ENCODE data around the gene PACS1.
A peak's percentile ranks its signal among the peaks of the same experiment; 100 is the strongest.
"Not testable (repeated sequence)": the region's sequence is repeated elsewhere in the genome, so short reads cannot be mapped to it uniquely, and the experiment has no call there.

The PACS1 gene

DNA sequence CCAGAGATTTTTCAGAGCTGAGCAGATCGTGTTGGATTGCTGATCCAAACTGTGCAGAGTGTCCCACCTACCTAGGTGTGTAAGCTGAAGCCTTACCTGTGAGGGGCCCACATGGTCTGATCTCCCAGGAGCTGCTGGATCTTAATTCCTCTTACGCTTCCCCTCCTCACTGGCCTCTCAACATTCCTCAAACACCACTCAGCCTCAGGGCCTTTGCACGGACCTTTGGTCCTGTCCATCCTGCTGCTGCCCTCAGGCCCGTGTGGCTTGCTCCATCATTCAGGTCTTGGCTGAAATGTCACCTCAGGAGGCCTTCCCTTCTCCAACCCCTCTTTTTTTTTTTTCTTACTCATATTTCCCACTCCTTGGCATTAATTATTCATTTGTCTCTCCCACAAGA, 177.2 kb downstream of the PACS1 start:
- no peak for DNase-seq (ENCODE audit: low read depth in 1 of 2, low spot score in 1 of 2)

DNA sequence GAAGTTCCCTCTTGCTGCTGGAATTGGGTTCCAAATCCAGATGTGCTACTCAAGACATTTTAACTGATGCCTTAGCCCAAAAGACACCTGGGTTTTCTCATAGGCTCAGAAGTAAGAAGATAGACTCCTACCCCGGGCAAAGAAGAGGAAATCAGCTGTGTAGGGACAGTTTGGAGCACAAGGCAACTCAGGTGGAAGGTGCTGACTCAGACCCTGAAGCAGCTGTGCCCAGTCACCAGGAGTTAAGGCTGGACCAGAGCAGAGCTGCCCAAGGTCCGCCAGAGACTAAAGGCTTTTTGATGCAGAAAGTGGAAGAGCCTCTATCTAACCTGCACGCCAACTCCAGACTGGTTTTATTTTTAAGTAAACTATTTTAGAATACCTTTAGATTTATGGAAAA, 177.7 kb downstream of the PACS1 start:
- no peak for DNase-seq (ENCODE audit: low read depth in 1 of 2, low spot score in 1 of 2)

DNA sequence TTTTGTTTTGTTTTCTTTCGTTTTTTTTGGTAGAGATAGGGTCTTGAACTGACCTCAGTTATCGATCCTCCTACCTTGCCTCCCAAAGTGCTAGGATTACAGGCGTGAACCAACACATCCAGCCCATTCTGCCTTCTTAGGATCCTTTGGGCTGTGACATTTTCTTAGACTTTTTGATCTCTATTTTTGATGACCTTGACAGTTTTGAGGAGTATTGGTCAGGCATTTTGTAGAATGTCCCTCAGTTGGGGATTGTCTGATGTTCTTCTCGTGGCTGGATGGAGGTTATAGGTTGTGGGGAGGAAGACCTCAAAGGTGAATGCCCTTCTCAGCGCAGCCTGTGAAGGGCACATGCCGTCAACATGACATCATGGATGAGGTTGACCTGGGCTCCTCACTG, 178.8 kb downstream of the PACS1 start:
- no peak for DNase-seq (ENCODE audit: low read depth in 1 of 2, low spot score in 1 of 2)

DNA sequence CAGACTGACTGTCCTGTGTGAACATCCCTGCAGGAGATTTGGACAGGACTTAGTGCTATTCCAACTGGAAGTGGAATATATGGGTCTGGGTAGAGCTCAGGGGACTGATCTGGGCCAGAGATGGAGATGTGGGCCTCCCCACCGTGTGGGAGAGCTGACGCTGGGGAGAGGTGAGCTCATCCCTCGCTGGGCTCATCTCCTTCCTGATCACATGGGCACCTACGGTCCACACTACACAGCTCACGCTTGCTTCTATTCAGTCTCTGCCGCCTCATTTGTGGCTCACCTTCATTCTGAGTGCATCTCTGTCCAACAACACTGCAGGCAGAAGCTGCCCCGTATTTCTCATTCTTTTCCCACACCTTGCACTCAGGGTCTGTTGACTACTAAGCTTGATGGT, 181.7 kb downstream of the PACS1 start:
- DNase-seq (ENCODE audit: low read depth in 1 of 2, low spot score in 1 of 2): no peak

DNA sequence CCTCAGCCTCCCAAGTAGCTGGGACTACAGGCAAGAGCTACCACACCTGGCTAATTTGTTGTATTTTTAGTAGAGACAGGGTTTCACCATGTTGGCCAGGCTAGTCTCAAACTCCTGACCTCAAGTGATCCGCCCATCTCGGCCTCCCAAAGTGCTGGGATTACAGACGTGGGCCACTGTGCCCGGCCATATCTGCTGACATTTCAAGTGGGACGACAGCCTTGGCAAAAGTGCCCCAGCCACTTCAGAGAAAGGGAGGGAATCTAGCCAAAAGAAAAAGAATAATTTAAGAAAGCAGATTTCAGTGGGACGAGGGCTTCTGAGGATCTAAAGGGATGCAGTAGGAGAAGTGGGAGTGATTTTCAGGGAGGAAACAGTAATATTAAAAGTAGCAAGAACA, 183.0 kb downstream of the PACS1 start:
- not testable (repeated sequence) for DNase-seq (ENCODE audit: low read depth in 1 of 2, low spot score in 1 of 2)

DNA sequence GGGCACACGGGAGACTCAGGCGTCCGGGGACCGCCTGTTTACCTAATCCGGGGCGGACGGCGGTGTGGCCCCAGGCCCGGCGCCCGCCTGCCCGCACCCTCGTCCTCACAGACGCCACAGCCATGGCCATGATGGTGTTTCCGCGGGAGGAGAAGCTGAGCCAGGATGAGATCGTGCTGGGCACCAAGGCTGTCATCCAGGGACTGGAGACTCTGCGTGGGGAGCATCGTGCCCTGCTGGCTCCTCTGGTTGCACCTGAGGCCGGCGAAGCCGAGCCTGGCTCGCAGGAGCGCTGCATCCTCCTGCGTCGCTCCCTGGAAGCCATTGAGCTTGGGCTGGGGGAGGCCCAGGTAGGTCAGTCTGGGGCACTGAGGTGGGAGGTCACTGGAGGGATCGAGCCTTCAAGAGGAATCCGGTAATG, 188.4 kb downstream of the PACS1 start:
- no peak for DNase-seq (ENCODE audit: low read depth in 1 of 2, low spot score in 1 of 2)

DNA sequence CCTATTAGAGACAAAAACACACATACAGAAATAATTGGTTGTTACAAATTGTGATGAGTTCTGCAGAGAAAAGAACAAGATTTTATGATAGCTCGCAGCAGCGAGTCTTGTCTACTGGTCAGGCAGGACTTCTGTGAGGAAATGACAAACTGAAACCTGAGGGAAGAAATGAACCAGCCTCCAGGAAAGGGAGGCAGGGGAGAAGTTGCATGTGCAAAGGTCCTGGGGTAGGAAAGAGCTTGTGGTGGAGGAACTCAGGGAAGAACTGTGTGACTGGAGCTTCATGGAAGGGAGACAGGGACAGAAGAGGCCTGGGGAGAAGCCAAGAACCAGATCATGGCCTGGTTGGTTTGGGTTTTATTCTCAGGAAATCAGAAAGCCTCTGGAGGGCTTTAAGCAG, 189.2 kb downstream of the PACS1 start:
- no peak for DNase-seq (ENCODE audit: low read depth in 1 of 2, low spot score in 1 of 2)

DNA sequence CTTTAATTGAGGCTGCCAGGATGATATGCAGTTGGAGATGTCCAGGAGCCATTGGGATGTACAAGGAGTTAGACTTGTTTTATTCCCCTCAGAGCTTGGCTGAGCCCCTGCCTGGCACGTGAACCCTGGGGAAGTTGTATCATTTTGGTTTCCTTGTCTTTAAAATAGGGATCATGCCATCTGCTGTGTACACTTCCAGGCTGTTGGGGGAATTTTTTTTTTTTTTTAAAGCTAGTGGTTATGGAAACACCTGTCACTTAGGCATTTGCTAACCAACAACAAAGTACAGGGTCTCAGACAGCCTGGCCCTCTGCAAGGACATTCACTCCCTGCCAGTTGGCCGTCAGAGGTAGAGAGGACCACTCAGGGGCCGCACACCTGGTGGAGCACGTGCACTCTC, 189.9 kb downstream of the PACS1 start:
- no peak for DNase-seq (ENCODE audit: low read depth in 1 of 2, low spot score in 1 of 2)

DNA sequence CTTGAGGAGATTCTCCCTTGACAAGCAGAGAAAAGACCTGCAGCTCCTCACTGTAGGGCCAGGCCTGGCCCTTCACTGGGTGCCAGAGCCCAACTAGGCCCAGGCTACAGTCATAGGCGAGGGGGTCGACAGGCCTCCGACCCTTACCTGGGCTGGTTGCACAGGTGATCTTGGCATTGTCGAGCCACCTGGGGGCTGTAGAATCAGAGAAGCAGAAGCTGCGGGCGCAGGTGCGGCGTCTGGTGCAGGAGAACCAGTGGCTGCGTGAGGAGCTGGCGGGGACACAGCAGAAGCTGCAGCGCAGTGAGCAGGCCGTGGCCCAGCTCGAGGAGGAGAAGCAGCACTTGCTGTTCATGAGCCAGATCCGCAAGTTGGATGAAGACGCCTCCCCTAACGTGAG, 191.5 kb downstream of the PACS1 start:
- DNase-seq (ENCODE audit: low read depth in 1 of 2, low spot score in 1 of 2): no peak

DNA sequence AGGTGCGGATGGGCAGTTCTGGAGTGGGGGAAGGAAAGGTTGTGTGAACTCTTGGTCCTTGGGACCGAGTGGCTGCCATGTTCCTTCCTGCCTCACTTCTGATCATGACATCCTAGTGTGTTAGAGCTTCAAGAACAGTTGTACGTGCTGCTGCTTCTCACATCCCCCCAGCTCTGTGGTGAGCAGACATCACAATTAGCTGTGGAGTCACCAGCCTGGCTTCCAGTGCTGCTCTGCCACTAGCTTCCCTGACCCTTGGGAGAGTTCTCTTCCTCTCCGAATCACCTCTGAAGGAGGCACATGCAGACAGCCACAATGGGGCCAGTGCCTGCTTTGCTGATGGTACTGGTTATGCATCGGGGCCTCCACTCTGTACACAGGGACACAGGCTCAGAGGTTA, 192.1 kb downstream of the PACS1 start:
- no peak for DNase-seq (ENCODE audit: low read depth in 1 of 2, low spot score in 1 of 2)

DNA sequence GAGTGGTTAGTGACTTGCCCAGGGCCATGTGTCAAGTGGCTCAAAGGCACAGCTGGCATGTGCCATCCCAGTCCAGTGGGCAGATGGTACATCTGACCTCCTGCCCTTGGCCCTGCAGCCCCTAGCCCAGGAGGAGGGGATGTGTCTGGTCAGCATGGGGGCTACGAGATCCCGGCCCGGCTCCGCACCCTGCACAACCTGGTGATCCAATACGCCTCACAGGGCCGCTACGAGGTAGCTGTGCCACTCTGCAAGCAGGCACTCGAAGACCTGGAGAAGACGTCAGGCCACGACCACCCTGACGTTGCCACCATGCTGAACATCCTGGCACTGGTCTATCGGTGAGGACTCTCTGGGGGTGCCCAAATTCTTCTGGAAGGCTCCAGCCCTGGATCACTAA, 192.6 kb downstream of the PACS1 start:
- no peak for DNase-seq (ENCODE audit: low read depth in 1 of 2, low spot score in 1 of 2)

DNA sequence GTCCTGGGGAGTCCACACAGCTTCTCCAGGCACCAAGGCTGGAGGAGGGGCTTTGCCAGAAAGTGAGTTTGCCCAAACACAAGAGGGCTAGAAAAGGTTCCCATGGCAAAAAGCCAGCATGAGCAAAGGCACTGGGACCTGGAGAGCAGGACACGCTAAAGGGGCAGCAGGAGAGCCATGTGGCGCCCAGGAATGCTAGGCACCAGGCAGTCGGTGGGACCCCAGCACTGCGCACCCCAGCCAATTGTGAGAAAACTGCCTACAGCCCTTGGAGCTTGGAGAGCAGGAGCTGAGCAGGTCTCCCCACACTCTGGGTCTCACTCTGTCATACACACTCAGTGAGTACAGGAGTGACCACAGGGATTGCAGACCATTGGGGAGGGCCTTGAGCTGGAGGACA, 193.2 kb downstream of the PACS1 start:
- no peak for DNase-seq (ENCODE audit: low read depth in 1 of 2, low spot score in 1 of 2)

DNA sequence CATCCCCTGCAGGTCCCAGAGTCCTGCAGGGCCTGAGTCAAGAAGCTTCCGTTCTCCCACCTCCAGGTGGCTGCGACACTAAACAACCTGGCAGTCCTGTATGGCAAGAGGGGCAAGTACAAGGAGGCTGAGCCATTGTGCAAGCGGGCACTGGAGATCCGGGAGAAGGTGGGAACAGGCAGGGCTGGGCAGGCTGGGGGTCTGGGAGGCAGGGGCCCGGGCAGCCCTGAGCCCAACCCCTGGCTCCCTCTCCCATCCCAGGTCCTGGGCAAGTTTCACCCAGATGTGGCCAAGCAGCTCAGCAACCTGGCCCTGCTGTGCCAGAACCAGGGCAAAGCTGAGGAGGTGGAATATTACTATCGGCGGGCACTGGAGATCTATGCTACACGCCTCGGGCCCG, 193.7 kb downstream of the PACS1 start:
- no peak for DNase-seq (ENCODE audit: low read depth in 1 of 2, low spot score in 1 of 2)

DNA sequence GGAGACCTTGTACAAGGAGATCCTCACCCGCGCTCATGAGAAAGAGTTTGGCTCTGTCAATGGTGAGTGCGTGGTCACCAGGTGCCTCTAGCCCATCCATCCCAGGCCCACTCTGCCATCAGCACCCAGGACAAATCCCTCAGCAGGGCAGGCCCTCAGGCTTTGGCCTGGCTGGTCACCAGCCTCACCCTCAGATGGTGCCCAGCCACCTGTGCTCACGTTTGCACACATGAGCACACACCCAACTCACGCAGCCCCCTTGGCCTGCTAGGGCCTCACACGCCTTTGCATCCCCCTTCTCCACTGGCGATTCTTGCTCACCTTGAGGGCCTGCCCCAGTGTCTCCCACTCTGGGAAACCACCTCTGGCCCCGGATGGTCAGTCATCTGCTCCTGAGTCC, 194.3 kb downstream of the PACS1 start:
- no peak for DNase-seq (ENCODE audit: low read depth in 1 of 2, low spot score in 1 of 2)

DNA sequence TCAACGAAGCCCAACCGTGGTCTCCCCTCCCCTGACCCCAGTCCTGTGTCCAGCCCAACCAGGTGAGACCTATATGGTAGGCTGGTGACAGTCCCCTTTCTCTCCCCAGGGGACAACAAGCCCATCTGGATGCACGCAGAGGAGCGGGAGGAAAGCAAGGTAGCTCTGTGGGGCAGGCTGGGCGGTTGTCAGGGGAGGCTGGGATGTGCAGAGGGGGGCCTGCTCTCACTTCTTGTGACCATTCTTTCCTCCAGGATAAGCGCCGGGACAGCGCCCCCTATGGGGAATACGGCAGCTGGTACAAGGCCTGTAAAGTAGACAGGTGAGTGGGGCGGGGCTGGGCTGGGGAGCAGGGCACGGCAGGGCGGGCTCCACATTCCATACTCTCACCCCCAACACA, 194.8 kb downstream of the PACS1 start:
- DNase-seq (ENCODE audit: low read depth in 1 of 2, low spot score in 1 of 2): no peak

DNA sequence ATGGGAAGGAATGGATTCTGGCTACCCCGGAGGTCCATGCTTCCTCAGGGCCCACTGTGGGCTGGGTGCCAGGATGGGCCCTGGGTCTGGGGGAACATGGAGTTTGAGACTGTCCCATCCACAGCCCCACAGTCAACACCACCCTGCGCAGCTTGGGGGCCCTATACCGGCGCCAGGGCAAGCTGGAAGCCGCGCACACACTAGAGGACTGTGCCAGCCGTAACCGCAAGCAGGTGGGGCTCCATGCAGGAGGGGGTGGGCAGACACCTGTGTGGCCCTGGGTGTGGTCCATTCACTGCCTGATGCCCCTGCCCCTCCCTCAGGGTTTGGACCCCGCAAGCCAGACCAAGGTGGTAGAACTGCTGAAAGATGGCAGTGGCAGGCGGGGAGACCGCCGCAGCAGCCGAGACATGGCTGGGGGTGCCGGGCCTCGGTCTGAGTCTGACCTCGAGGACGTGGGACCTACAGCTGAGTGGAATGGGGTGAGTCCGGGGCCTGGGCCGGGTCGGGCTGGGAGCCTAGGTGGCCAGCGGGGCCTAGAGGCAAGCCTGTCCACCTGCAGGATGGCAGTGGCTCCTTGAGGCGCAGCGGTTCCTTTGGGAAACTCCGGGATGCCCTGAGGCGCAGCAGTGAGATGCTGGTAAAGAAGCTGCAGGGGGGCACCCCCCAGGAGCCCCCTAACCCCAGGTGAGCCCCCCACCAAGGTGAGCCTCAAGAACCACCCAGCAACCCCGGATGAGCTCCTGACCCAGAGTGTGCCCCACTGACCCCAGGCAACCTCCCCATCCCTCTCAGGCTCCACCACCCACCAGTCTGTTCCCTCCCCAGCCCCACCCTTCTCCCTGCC, 195.7 kb downstream of the PACS1 start:
- no peak for DNase-seq (ENCODE audit: low read depth in 1 of 2, low spot score in 1 of 2)

DNA sequence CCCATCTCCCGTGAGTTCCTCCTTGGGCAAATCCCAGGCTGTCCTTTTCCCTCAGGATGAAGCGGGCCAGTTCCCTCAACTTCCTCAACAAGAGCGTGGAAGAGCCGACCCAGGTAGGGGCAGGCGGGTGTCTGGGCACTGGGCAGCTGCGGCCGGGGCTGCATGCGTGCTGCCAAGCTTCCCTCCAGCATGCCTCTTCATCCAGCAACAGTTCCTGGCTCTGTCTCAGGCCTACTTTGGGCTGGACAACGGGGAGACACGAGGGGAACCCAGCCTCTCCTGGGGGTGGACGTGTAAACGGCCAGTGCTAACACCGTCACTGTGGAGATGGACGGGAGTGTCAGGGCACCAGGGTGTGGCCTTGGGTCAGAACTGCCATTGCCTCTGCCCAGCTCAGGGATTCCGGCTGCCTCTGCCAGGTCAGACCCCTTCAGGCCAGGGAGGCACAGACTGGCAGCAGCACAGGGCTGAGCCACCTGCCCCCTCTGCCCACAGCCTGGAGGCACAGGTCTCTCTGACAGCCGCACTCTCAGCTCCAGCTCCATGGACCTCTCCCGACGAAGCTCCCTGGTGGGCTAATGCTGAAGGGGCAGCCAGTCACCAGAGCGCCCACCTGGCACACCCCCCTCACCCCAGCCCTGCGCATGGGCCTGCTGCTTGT, 196.4 kb downstream of the PACS1 start:
- DNase-seq (ENCODE audit: low read depth in 1 of 2, low spot score in 1 of 2): no peak

DNA sequence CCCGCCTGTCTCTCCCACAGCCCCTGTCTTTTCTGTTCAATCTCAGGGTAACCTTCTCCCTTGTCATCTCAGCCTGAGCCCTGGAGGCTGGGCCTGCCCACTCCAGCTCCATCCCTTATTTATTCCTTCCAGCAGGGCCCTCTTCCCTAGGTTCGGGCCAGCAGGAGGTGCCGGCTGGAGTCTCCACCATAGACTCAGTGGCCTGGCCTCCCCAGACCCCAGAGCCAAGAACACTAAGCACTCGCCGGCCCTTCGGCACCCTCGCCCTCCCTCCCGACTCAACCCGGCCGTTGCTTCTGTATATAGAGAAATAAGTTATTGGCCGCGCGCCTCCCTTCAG, 196.9 kb downstream of the PACS1 start:
- no peak for DNase-seq (ENCODE audit: low read depth in 1 of 2, low spot score in 1 of 2)

DNA sequence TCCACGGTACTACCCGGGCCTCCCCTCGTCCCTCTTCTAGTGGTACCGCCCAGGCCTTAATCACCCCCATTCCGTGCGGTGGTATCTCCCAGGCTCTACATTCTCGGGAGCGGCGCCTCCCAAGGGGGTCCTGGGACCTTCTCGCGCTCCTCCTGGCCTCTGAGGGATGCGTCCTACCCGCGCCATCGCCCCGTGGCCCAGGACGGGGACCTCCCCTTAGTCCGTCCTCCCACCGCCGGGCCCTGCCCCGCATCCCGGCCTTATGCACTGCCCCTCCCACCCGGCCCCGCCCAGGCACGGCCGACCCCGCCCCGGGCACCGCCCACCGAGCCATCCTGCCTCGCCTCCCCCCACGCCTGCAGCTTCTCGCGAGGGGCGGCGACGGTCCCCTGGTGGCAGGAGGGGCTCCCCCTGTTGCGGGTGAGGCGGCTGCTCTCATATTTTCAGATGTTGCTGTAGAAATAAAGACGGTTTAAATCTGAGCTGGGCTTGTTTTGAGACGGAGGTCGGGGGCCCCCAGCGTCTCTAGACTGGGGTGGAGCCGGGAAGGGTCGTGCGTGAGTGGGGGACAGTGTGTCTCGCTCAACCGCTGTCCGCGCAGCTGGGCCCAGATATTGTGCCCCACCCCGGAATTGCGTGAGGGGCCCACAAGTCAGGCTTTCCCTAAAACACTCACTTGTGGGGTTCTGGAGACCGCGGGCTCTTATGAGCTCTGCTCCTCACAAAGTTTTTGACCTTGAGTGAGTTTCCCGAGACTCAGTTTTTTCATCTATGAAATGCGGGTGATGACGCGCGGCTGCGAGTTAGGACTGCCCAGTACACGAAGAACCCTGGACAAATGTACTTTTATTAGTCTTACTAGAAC, 197.5 kb downstream of the PACS1 start:
- peak; percentile 65 to 81 for DNase-seq (ENCODE audit: low read depth in 1 of 2, low spot score in 1 of 2)

DNA sequence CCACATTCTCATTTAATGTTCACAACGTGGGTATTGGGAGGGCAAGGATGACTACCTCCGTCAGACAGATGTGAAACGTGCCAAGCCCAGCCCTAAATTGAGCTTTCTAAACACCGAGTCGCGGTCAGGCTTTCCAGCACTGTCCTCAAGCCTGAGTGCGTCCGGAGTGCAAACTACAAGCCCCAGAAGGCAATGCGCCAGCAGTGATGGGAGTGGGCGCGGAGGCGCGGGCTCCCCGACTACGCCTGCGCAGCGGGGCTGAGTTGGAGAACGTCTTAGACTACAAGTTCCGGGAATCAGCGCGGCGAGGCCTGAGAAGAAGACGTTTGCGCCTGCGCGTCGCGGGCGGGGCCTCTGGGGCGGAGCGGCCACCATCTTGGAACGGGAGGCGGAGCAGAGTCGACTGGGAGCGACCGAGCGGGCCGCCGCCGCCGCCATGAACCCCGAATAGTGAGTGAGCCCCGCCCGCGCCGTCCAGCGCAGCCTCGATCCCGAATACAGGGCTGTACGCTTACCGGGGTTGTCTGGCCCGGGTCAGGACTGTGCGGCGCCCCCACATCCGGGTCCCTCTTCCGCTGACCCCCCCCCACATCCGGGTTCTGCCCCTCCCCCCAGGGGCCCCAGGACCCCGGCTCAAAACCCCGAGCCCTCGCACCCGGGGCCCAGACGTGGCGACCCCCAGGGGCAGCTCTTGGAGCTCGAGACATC, 198.3 kb downstream of the PACS1 start, which contains the start of gene RAB1B:
Gene RAB1B, plus strand, starts transcription at position 396 of the 708 bp plus-strand sequence. Its CDS starts 41 bp downstream, at position 437.
- peak; percentile 99 to 100 for DNase-seq (ENCODE audit: low read depth in 1 of 2, low spot score in 1 of 2)
